HepG2 (cell line): ENCODE data around the gene RFC2. TPM values are rescaled to one million over a fixed set of nuclear protein-coding genes. Genes with fewer than 3 reads are reported as not detected.
A peak's percentile ranks its signal among the peaks of the same experiment; 100 is the strongest.

Experiments used
- ATAC-seq: fragments of 200-7000 bp; cut with Tn5 transposase; 3 replicates; pipeline ENCODE4 v1.9.1; 2020; ENCODE audit warnings: mild to moderate bottlenecking, moderate library complexity
- BruUV-seq: library from RNA; stranded (reverse); fragments of 400-500 nt; replicated peaks from 2 replicates; lab custom pipeline; 2021; lab: Mats Ljungman, UMichigan
- CTCF ChIA-PET: fragments of 300-600 bp; formaldehyde crosslinking; extraction: SDS; loops from one replicate; lab custom pipeline; 2021; ENCODE audit warnings: low total read pairs, inconsistent platforms, low intra/inter-chr PET ratio; lab: Yijun Ruan, JAX
- POLR2A ChIA-PET: fragments of 350-600 bp; sonication (Branson Sonifier 250); formaldehyde crosslinking; loops from one replicate; lab custom pipeline; 2020; ENCODE audit warnings: antibody characterized with exemption, inconsistent platforms; lab: Yijun Ruan, JAX
- DNase-seq: peaks from one replicate; pipeline ENCODE4 v3.0.0-alpha.2; 2015; ENCODE audit warnings: low spot score
- FAIRE-seq: peaks from 3 replicates; lab custom pipeline; 2011; peaks lifted over from hg19 to GRCh38; lab: Jason Lieb, UNC
- H2AFZ ChIP-seq: one replicate; pipeline ENCODE4 v1.6.1; 2011; ENCODE audit warnings: low read length, inconsistent platforms
- H3K27ac ChIP-seq: fragments of 300-600 bp; 3 replicates; pipeline ENCODE4 v1.8.0; 2011; ENCODE audit warnings: mixed run types, mild to moderate bottlenecking, mixed read lengths, low read length, inconsistent platforms; ENCODE audit not compliant: insufficient read depth; ENCODE audit errors: extremely low read length
- H3K27me3 ChIP-seq, 2 experiments: fragments of 200-600 bp in 1 of 2; 2 replicates in 1 of 2; 3 replicates in 1 of 2; pipeline versions ENCODE4 v1.6.0 to v1.8.0; 2011; ENCODE audit warnings: low read length in 2 of 2, mild to moderate bottlenecking in 2 of 2, moderate library complexity in 2 of 2, inconsistent platforms in 1 of 2; ENCODE audit not compliant: insufficient read depth in 2 of 2, control insufficient read depth in 1 of 2
- H3K36me3 ChIP-seq, 2 experiments: fragments of 200-600 bp in 1 of 2; replicated peaks in 1 of 2; 2 replicates in 1 of 2; 3 replicates in 1 of 2; pipeline versions ENCODE4 v1.5.1 to v1.8.0; 2011; ENCODE audit warnings: low read length in 2 of 2, inconsistent platforms in 1 of 2; ENCODE audit not compliant: insufficient read depth in 2 of 2, control insufficient read depth in 1 of 2
- H3K4me1 ChIP-seq: 2 replicates; pipeline ENCODE4 v1.5.1; 2012; ENCODE audit warnings: low read length, inconsistent platforms; ENCODE audit not compliant: insufficient read depth
- H3K4me2 ChIP-seq: 2 replicates; pipeline ENCODE4 v1.6.0; 2011; ENCODE audit warnings: low read depth, low read length, inconsistent platforms
- H3K4me3 ChIP-seq, 3 experiments: fragments of 200-600 bp in 1 of 3; sonication (generic), shearing (Covaris generic) in 1 of 3; replicated peaks in 1 of 3; 2 replicates each; pipeline ENCODE4 v1.5.1; 2011 to 2016; ENCODE audit warnings: low read length in 3 of 3, inconsistent platforms in 2 of 3, low read depth in 2 of 3, mild to moderate bottlenecking in 2 of 3, control low read depth in 1 of 3, mixed read lengths in 1 of 3; ENCODE audit not compliant: insufficient read depth in 1 of 3
- H3K79me2 ChIP-seq: one replicate; pipeline ENCODE4 v1.6.1; 2011; ENCODE audit warnings: low read length, inconsistent platforms; ENCODE audit not compliant: insufficient read depth
- H3K9ac ChIP-seq: 2 replicates; pipeline ENCODE4 v1.6.0; 2011; ENCODE audit warnings: mild to moderate bottlenecking, low read depth, low read length, inconsistent platforms; ENCODE audit not compliant: insufficient read depth
- H3K9me3 ChIP-seq: 2 replicates; pipeline ENCODE4 v1.5.1; 2012; ENCODE audit warnings: mild to moderate bottlenecking, low read length
- H4K20me1 ChIP-seq: 2 replicates; pipeline ENCODE4 v1.6.0; 2011; ENCODE audit warnings: inconsistent platforms, mild to moderate bottlenecking, low read length, moderate library complexity; ENCODE audit not compliant: insufficient read depth
- CEBPB ChIP-seq: IDR thresholded peaks from 2 replicates; pipeline ENCODE4 v1.6.1; 2011; ENCODE audit warnings: low read depth, low read length, improper control_type of control experiment, borderline replicate concordance
- CEBPG ChIP-seq: IDR thresholded peaks from 2 replicates; pipeline ENCODE4 v1.6.1; 2016
- DNMT3B ChIP-seq: conservative IDR thresholded peaks from 2 replicates; pipeline ENCODE4 v1.6.1; 2016; ENCODE audit warnings: missing biosample characterization, control low read depth
- EEA1 ChIP-seq: sonication (generic); formaldehyde crosslinking; IDR thresholded peaks from 2 replicates; pipeline ENCODE4 v1.5.1; 2020; ENCODE audit warnings: mild to moderate bottlenecking, missing genetic modification reagents, borderline replicate concordance
- EZH2 ChIP-seq: conservative IDR thresholded peaks from 2 replicates; pipeline ENCODE4 v1.6.1; 2012; ENCODE audit warnings: mild to moderate bottlenecking, low read depth, low read length, moderate library complexity
- FOSL2 ChIP-seq: sonication (generic); formaldehyde crosslinking; IDR thresholded peaks from 2 replicates; pipeline ENCODE4 v1.4.0; 2020; ENCODE audit warnings: missing genetic modification reagents
- HNRNPL ChIP-seq: fragments of 200-400 bp; formaldehyde crosslinking; IDR thresholded peaks from 2 replicates; pipeline ENCODE4 v1.6.1; 2017; ENCODE audit warnings: mild to moderate bottlenecking, low read depth, low read length
- PHF5A ChIP-seq: IDR thresholded peaks from one replicate; pipeline ENCODE4 v1.6.1; 2018; ENCODE audit warnings: low read depth, missing genetic modification reagents; ENCODE audit not compliant: unreplicated experiment
- SNRNP70 ChIP-seq: fragments of 200-400 bp; formaldehyde crosslinking; IDR thresholded peaks from 2 replicates; pipeline ENCODE4 v1.6.1; 2017; ENCODE audit warnings: mild to moderate bottlenecking, low read depth, low read length, moderate library complexity
- THAP7 ChIP-seq: sonication (generic); formaldehyde crosslinking; IDR thresholded peaks from 2 replicates; pipeline ENCODE4 v1.8.1; 2023; ENCODE audit warnings: mild to moderate bottlenecking, missing genetic modification reagents
- ZBTB38 ChIP-seq: sonication (generic); formaldehyde crosslinking; IDR thresholded peaks from 2 replicates; pipeline ENCODE4 v1.5.1; 2020; ENCODE audit warnings: mild to moderate bottlenecking, missing genetic modification reagents
- WGBS: methylation state at CpG from one replicate; pipeline ENCODE4 v1.1.6; 2017; ENCODE audit warnings: low lambda C conversion rate; 5-methylcytosine and 5-hydroxymethylcytosine counted together
- in situ Hi-C: cut with HindIII; loops from 2 replicates; pipeline ENCODE4 v1.10.0; 2017; ENCODE audit warnings: low pct_unique_long_range_greater_than_20kb; ENCODE audit not compliant: extremely low pct_ligation_motif_present
- intact Hi-C: fragments of 100-400 bp; cut with micrococcal nuclease; formaldehyde crosslinking; loops from one replicate; pipeline ENCODE4 v1.10.0; 2022; ENCODE audit not compliant: unreplicated experiment
- polyA plus RNA-seq, 8 experiments: library from polyadenylated mRNA; depleted of rRNA in 3 of 8; stranded (reverse) in 7 of 8; unstranded in 1 of 8; fragments of >200 nt; fragmentation: Illumina TruSeq in 4 of 8; extraction: Trizol in 4 of 8; gene quantifications; 2 replicates each; pipeline versions ENCODE4 v1.2.1 to v1.2.3, GENCODE V29; 2011 to 2016; ENCODE audit warnings: low read depth in 4 of 8, missing spikeins in 1 of 8, mixed read lengths in 1 of 8; ENCODE audit not compliant: insufficient read depth in 1 of 8
- total RNA-seq, 5 experiments: library from RNA; depleted of rRNA; stranded (reverse); fragments of >200 nt; fragmentation: Illumina TruSeq; extraction: Trizol; gene quantifications; 2 replicates each; pipeline ENCODE4 v1.2.3, GENCODE V29; 2016; ENCODE audit warnings: low read depth in 1 of 5
- TF ChIP-seq, protein P1 (sequence below), 2 experiments: fragments of 450-650 bp in 1 of 2; sonication (generic) in 1 of 2; formaldehyde crosslinking; IDR thresholded peaks; 2 replicates each; pipeline versions ENCODE4 v1.5.0 to v1.8.0; 2020 to 2022; ENCODE audit warnings: mild to moderate bottlenecking in 1 of 2, missing genetic modification reagents in 1 of 2
- TF ChIP-seq, protein P2 (sequence below): sonication (generic); formaldehyde crosslinking; IDR thresholded peaks from 2 replicates; pipeline ENCODE4 v1.9.0; 2021; ENCODE audit warnings: missing genetic modification reagents, borderline replicate concordance
- TF ChIP-seq, protein P3 (sequence below): sonication (generic); formaldehyde crosslinking; IDR thresholded peaks from 2 replicates; pipeline ENCODE4 v1.4.0; 2020; ENCODE audit warnings: missing genetic modification reagents, borderline replicate concordance

Gene RFC2
- total and polyA plus RNA-seq, 2 of the 13 experiments (the other 11 are each of a cell fraction or from before 2014, with no cell fraction given), result 14.6 to 43.5 TPM

DNA sequence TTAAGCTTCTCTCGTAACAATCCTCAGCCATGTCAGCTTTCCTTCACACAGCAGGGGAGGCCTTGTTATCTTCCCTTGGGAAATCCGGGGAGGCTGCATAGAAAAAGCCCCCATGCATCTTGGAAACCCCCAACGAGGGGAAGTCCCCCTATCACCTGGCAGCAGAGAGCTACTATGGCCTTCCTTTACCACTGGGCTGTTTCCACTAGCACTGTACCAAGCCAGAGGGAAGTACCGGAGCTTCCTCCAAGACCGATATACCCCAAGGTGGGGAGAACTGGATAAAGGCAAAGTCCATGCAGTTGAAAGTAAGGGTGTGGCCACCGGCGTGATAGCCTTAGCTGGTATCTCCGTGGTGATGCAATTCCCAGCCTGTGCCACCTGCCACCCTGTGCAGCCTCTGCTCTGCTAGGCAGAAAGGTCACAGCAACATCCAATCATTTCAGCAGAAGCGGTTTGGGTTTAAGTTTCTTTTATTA, 30.6 kb upstream of the RFC2 start:
- H3K4me2 ChIP-seq, result peak overlapping the region; percentile 55; the same call in 1 of the 2 replicates
- intact Hi-C loops (loop anchor here (5.0 kb wide), 1 partner anchor 117 kb away; no protein-coding TSS in a partner anchor), in situ Hi-C loops (no loop called here)
- peaks cover 55% of the 10 kb centered on the region for H3K4me1 ChIP-seq
- H4K20me1 ChIP-seq, result no peaks in the 10 kb centered on the region
- H3K4me3 ChIP-seq, result no peak overlapping the region
- no peak overlapping the region for H3K9ac ChIP-seq
- ATAC-seq (no peak), FAIRE-seq (no peak), DNase-seq (no peak)
- BruUV-seq, result no TSS peak
- POLR2A ChIA-PET, result interaction anchor here (1.2 to 8.4 kb wide), 2 partner anchors 15 to 79 kb away, joined by 4 to 60 read pairs; no protein-coding TSS in a partner anchor
- H3K9me3 ChIP-seq, result no peaks in the 10 kb centered on the region
- H3K27ac ChIP-seq, result no peak overlapping the region
- no peaks in the 10 kb centered on the region for H3K36me3 ChIP-seq
- peaks cover 0 to 12% of the 10 kb centered on the region in 2 experiments; a peak in 2 of 5 replicates for H3K27me3 ChIP-seq
- CTCF ChIA-PET, result no interaction called here
- H2AFZ ChIP-seq, result no peak overlapping the region
- WGBS, result 12% methylated on average over 6 of the region's 9 CpGs
- peaks cover under 1% of the 10 kb centered on the region for H3K79me2 ChIP-seq
- TF ChIP-seq THAP7 (CRISPR knock-in tag) (no peak), CEBPG (CRISPR knock-in tag) (peak; percentile 54), DNMT3B (CRISPR knock-in tag) (no peak), PHF5A (CRISPR knock-in tag) (no peak), ZBTB38 (CRISPR knock-in tag) (no peak), SNRNP70 (no peak), EZH2 (no peak), CEBPB (peak; percentile 67; the same call in 1 of the 2 replicates), FOSL2 (CRISPR knock-in tag) (peak; percentile 24; the same call in 1 of the 2 replicates), HNRNPL (0 out of 2 replicates have a peak, but pooled peaks have one; percentile 31), EEA1 (CRISPR knock-in tag) (no peak)
- TF ChIP-seq, protein P1, sequence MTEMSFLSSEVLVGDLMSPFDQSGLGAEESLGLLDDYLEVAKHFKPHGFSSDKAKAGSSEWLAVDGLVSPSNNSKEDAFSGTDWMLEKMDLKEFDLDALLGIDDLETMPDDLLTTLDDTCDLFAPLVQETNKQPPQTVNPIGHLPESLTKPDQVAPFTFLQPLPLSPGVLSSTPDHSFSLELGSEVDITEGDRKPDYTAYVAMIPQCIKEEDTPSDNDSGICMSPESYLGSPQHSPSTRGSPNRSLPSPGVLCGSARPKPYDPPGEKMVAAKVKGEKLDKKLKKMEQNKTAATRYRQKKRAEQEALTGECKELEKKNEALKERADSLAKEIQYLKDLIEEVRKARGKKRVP (CRISPR knock-in tag; IDR thresholded peaks at IDR 0.05), result peak in 1 of 2 experiments; percentile 55; a peak in 2 of 4 replicates
- TF ChIP-seq, protein P2, sequence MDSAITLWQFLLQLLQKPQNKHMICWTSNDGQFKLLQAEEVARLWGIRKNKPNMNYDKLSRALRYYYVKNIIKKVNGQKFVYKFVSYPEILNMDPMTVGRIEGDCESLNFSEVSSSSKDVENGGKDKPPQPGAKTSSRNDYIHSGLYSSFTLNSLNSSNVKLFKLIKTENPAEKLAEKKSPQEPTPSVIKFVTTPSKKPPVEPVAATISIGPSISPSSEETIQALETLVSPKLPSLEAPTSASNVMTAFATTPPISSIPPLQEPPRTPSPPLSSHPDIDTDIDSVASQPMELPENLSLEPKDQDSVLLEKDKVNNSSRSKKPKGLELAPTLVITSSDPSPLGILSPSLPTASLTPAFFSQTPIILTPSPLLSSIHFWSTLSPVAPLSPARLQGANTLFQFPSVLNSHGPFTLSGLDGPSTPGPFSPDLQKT (CRISPR knock-in tag), result no peak
- TF ChIP-seq, protein P3, sequence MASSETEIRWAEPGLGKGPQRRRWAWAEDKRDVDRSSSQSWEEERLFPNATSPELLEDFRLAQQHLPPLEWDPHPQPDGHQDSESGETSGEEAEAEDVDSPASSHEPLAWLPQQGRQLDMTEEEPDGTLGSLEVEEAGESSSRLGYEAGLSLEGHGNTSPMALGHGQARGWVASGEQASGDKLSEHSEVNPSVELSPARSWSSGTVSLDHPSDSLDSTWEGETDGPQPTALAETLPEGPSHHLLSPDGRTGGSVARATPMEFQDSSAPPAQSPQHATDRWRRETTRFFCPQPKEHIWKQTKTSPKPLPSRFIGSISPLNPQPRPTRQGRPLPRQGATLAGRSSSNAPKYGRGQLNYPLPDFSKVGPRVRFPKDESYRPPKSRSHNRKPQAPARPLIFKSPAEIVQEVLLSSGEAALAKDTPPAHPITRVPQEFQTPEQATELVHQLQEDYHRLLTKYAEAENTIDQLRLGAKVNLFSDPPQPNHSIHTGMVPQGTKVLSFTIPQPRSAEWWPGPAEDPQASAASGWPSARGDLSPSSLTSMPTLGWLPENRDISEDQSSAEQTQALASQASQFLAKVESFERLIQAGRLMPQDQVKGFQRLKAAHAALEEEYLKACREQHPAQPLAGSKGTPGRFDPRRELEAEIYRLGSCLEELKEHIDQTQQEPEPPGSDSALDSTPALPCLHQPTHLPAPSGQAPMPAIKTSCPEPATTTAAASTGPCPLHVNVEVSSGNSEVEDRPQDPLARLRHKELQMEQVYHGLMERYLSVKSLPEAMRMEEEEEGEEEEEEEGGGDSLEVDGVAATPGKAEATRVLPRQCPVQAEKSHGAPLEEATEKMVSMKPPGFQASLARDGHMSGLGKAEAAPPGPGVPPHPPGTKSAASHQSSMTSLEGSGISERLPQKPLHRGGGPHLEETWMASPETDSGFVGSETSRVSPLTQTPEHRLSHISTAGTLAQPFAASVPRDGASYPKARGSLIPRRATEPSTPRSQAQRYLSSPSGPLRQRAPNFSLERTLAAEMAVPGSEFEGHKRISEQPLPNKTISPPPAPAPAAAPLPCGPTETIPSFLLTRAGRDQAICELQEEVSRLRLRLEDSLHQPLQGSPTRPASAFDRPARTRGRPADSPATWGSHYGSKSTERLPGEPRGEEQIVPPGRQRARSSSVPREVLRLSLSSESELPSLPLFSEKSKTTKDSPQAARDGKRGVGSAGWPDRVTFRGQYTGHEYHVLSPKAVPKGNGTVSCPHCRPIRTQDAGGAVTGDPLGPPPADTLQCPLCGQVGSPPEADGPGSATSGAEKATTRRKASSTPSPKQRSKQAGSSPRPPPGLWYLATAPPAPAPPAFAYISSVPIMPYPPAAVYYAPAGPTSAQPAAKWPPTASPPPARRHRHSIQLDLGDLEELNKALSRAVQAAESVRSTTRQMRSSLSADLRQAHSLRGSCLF (CRISPR knock-in tag), result no peak
